Measurements from ENCODE around the gene MS4A10. TPM values are rescaled to one million over a fixed set of nuclear protein-coding genes. Genes with fewer than 3 reads are reported as not detected.

MS4A10 gene
- total and polyA plus RNA-seq, 9 of the 15 experiments (the other 6 are each of a cell fraction or from before 2014, with no cell fraction given) = not detected

DNA sequence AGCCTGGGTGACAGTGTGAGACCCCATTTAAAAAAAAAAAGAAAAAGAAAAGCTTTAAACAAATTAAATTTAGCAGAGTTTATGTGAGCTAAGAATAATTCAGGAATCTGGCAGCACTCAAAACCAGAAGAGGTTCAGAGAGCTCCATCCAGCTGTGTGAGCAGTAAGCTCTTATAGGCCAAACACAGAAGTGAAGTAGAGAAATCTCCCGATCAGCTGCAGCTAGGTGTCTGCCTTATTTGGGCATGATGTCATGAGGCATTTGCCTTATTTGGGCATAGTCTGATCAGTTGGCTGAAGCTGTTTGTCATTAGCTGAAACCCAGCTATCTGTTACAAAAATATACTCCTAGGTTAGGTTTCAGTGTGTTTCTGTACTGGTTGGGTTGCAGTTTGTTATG lies 20.3 kb upstream of the MS4A10 start:
- Histone ChIP-seq H3K79me2 (ENCODE audit: control insufficient read depth, insufficient read depth, low read length) (no peaks in the 10 kb centered on the region), H3K9me1 (ENCODE audit: control insufficient read depth, insufficient read depth, low read length) (no peaks in the 10 kb centered on the region), H3K27ac (ENCODE audit: extremely low read depth, low read depth, low read length) (no peak overlapping the region), H2AFZ (ENCODE audit: low read depth, low read length) (no peak overlapping the region), H4K20me1 (replicated peaks; ENCODE audit: control insufficient read depth, insufficient read depth, low read length) (no peaks in the 10 kb centered on the region), H3K27me3 (ENCODE audit: control insufficient read depth in 2 of 2, insufficient read depth in 2 of 2, low read length in 2 of 2) (peaks cover 40 to 63% of the 10 kb centered on the region in 2 experiments), H3K9me3 (replicated peaks; ENCODE audit: control insufficient read depth, insufficient read depth, low read depth, low read length) (no peaks in the 10 kb centered on the region), H3K9ac (ENCODE audit: insufficient read depth in 1 of 2, low read depth in 2 of 2, low read length in 2 of 2) (no peak overlapping the region), H3K4me3 (no peak overlapping the region), H3K36me3 (ENCODE audit: control insufficient read depth, insufficient read depth, low read length) (no peaks in the 10 kb centered on the region), H3K4me2 (ENCODE audit: insufficient read depth, low read length) (no peak overlapping the region), H3K4me1 (replicated peaks in 1 of 2; ENCODE audit: control insufficient read depth in 2 of 2, insufficient read depth in 2 of 2, low read length in 2 of 2) (peaks cover 0 to 9% of the 10 kb centered on the region in 2 experiments; a peak in 1 of 5 replicates)
- FAIRE-seq = no peak
- no peak for DNase-seq (ENCODE audit: extremely low read depth in 1 of 4, low spot score in 3 of 4)
- no peak for ATAC-seq
- in situ Hi-C loops (cut with MboI) (no loop called here), intact Hi-C loops (cut with micrococcal nuclease) (no loop called here)
- BruUV-seq (replicated peaks) = no TSS peak
- POLR2A ChIA-PET = interaction anchor here (0.9 to 1.7 kb wide), 2 partner anchors 10 to 22 kb away, joined by 4 to 7 read pairs; no protein-coding TSS in a partner anchor
- WGBS (ENCODE audit: insufficient coverage, low coverage, missing lambda C conversion rate) = 0% methylated on average over 1 of the region's 1 CpG
- CTCF ChIA-PET (ENCODE audit: low intra/inter-chr PET ratio) = no interaction called here
- TF ChIP-seq ZFP36 (IDR thresholded peaks at IDR 0.05; ENCODE audit: low read depth, low read length, partially characterized antibody) (peak; percentile 86), ZNF436 (CRISPR knock-in tag; IDR thresholded peaks at IDR 0.05) (no peak), SRF (CRISPR knock-in tag; IDR thresholded peaks at IDR 0.05) (peak; percentile 77 to 99), ZNF589 (CRISPR knock-in tag; IDR thresholded peaks at IDR 0.05; ENCODE audit: low read depth) (no peak)
- TF ChIP-seq, protein P1, sequence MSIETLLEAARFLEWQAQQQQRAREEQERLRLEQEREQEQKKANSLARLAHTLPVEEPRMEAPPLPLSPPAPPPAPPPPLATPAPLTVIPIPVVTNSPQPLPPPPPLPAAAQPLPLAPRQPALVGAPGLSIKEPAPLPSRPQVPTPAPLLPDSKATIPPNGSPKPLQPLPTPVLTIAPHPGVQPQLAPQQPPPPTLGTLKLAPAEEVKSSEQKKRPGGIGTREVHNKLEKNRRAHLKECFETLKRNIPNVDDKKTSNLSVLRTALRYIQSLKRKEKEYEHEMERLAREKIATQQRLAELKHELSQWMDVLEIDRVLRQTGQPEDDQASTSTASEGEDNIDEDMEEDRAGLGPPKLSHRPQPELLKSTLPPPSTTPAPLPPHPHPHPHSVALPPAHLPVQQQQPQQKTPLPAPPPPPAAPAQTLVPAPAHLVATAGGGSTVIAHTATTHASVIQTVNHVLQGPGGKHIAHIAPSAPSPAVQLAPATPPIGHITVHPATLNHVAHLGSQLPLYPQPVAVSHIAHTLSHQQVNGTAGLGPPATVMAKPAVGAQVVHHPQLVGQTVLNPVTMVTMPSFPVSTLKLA (conservative IDR thresholded peaks at IDR 0.05) = no peak
- TF ChIP-seq, protein P2, sequence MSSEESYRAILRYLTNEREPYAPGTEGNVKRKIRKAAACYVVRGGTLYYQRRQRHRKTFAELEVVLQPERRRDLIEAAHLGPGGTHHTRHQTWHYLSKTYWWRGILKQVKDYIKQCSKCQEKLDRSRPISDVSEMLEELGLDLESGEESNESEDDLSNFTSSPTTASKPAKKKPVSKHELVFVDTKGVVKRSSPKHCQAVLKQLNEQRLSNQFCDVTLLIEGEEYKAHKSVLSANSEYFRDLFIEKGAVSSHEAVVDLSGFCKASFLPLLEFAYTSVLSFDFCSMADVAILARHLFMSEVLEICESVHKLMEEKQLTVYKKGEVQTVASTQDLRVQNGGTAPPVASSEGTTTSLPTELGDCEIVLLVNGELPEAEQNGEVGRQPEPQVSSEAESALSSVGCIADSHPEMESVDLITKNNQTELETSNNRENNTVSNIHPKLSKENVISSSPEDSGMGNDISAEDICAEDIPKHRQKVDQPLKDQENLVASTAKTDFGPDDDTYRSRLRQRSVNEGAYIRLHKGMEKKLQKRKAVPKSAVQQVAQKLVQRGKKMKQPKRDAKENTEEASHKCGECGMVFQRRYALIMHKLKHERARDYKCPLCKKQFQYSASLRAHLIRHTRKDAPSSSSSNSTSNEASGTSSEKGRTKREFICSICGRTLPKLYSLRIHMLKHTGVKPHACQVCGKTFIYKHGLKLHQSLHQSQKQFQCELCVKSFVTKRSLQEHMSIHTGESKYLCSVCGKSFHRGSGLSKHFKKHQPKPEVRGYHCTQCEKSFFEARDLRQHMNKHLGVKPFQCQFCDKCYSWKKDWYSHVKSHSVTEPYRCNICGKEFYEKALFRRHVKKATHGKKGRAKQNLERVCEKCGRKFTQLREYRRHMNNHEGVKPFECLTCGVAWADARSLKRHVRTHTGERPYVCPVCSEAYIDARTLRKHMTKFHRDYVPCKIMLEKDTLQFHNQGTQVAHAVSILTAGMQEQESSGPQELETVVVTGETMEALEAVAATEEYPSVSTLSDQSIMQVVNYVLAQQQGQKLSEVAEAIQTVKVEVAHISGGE (CRISPR knock-in tag; IDR thresholded peaks at IDR 0.05) = peak in 1 of 3 experiments; percentile 56; a peak in 2 of 6 replicates
- TF ChIP-seq, protein P3, sequence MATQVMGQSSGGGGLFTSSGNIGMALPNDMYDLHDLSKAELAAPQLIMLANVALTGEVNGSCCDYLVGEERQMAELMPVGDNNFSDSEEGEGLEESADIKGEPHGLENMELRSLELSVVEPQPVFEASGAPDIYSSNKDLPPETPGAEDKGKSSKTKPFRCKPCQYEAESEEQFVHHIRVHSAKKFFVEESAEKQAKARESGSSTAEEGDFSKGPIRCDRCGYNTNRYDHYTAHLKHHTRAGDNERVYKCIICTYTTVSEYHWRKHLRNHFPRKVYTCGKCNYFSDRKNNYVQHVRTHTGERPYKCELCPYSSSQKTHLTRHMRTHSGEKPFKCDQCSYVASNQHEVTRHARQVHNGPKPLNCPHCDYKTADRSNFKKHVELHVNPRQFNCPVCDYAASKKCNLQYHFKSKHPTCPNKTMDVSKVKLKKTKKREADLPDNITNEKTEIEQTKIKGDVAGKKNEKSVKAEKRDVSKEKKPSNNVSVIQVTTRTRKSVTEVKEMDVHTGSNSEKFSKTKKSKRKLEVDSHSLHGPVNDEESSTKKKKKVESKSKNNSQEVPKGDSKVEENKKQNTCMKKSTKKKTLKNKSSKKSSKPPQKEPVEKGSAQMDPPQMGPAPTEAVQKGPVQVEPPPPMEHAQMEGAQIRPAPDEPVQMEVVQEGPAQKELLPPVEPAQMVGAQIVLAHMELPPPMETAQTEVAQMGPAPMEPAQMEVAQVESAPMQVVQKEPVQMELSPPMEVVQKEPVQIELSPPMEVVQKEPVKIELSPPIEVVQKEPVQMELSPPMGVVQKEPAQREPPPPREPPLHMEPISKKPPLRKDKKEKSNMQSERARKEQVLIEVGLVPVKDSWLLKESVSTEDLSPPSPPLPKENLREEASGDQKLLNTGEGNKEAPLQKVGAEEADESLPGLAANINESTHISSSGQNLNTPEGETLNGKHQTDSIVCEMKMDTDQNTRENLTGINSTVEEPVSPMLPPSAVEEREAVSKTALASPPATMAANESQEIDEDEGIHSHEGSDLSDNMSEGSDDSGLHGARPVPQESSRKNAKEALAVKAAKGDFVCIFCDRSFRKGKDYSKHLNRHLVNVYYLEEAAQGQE (IDR thresholded peaks at IDR 0.05; ENCODE audit: borderline replicate concordance) = no peak
- TF ChIP-seq, protein P3 (CRISPR knock-in tag; IDR thresholded peaks at IDR 0.05; ENCODE audit: low read depth) = no peak
